HG02798 (cell line): Measurements from ENCODE around the gene TEX9.
"Not testable (repeated sequence)": the region's sequence is repeated elsewhere in the genome, so short reads cannot be mapped to it uniquely, and the experiment has no call there.

Experiments used
- ATAC-seq: cut with Tn5 transposase; IDR thresholded peaks from one replicate; pipeline ENCODE4 v1.9.1; 2021; ENCODE audit warnings: mild to moderate bottlenecking; ENCODE audit not compliant: unreplicated experiment, poor library complexity

TEX9 gene

GRCh38 chr15:56358604-56359003 lies 6.6 kb upstream of the TEX9 start:
- ATAC-seq, result no peak

- ATAC-seq, result no peak
Measured at GRCh38 chr15:56361987-56362386, 3.2 kb upstream of the TEX9 start.

DNA sequence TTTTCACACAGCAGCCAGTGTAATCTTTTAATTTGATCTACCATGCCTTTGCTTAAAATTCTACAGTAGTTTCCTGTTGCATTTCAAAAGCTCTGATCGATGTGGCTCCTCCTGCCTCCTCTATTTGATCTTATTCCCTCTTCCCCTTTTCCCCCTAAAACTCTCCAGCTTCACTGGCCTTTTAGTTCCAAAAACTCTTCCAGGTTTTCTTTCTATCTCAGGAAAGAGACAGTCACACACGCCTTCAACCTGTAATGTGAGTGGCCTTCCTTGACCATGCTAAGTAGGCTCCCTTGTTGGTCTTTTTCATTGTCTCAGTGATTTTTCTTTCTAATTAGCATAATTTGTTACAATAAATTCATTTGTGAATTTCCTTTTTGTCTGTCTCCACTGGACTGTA lies 985 bp downstream of the TEX9 start:
- no peak for ATAC-seq

DNA sequence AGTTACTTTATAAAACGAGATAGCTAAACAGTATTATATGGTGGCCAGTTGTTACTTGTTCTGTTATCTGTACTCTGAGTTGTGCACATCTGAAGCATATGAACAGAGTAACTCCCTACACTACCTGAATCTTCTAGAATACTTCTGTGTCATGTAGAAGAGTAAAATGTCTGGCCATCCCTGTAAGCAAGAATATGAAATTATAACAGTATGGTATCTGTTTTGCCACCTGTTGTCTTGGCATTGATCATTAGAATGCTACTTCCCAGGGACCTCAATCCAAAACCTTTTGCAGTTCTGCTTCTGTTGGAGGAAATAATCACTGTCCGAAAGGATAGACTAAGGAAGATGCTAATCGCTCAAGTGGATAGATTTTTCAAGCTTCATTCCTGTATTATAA lies 1.9 kb downstream of the TEX9 start:
- ATAC-seq, result no peak

DNA sequence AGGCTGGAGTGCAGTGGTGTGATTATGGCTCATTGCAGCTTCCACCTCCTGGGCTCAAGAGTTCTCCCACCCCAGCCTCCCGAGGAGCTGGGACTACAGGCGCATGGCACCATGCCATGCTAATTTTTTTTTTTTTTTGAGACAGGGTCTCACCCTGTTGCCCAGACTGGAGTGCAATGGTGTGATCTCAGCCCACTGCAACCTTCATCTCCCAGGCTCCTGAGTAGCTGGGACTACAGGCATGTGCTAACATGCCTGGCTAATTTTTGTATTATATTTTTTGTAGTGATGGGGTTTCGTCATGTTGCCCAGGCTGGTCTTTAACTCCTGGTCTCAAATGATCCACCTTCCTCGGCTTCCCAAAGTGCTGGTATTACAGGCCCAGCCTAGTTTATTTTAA lies 4.0 kb downstream of the TEX9 start:
- ATAC-seq, result no peak

GRCh38 chr15:56371495-56372147 lies 6.4 kb downstream of the TEX9 start:
- ATAC-seq, result peak; percentile 90

DNA sequence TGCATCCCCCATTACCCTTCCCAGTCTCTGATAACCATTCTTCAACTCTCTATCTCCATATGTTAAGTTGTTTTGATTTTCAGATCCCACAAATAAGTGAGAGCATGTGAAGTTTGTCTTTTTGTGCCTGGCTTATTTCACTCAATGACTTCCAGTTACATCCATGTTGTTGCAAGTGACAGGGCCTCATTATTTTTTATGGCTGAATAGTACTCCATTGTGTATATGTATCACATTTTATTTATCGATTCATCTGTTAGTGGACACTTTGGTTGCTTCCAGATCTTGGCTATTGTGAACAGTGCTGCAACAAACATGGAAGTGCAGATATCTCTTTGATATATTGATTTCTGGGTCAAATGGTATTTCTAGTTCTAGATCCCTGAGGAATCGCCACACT lies 9.5 kb downstream of the TEX9 start:
- not testable (repeated sequence) for ATAC-seq

- ATAC-seq, result not testable (repeated sequence)
Measured at GRCh38 chr15:56377822-56378221, 12.6 kb downstream of the TEX9 start.

DNA sequence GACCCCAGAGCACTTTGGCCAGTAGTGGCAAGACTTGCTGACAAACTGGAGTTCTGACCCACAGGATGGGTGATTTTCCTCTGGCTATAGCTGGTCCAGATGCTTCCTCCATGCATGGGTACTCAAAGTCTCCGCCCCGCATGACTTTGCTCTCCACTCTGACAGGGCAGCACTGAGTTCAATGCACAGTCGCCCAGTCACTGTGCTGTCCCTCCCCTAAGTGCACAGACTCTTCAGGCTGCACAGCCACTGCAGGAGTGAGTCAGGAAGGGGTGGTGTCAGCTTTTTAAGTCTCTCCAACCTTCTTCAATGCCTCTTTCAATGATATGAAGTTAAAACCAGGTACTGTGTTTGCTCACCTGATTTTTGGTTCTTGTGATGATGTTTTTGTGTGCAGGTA lies 17.8 kb downstream of the TEX9 start:
- no peak for ATAC-seq

GRCh38 chr15:56385908-56386307 lies 20.7 kb downstream of the TEX9 start:
- no peak for ATAC-seq

DNA sequence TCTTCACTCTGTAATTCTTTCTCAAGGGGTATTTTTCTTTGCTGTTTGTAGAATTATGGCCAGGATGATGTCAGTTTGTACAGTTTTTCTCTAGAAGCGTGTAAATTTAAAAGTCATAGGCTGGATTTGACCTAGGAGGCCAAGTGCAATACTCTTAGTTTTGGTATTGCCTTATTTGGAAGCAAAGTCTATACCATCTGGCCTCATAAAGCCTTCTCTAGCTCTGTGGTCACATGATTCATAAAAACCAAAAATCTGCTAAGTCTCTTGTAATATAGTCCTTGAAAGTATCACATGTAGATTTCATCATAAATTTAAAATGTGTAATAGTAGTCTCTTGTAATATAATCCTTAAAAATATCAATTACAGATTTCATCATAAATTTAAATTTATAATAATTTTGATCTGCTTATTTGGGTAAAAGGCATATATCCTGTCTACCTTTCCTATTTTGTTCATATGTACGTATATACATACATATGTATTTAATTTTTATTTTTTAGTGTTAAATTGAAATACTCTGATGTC lies 25.6 kb downstream of the TEX9 start:
- ATAC-seq, result no peak

DNA sequence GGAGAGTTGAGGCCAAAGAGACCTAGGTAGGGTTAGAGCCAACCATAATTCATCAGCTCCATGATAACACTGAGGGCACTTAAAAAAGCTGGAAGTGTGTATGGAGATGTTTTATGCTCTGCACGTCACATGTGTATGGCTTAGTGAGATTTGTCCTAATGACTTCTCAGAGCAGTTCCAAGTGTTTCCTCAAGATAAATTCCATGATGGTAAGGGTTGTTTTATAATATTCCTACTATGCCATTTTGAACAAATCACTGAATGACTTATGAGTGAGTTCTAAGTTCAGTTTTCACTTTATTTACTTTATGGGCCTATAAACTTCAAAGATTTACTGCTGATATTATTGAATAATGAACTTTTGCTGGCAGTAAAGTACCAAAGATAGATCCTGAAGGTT lies 28.1 kb downstream of the TEX9 start:
- no peak for ATAC-seq

DNA sequence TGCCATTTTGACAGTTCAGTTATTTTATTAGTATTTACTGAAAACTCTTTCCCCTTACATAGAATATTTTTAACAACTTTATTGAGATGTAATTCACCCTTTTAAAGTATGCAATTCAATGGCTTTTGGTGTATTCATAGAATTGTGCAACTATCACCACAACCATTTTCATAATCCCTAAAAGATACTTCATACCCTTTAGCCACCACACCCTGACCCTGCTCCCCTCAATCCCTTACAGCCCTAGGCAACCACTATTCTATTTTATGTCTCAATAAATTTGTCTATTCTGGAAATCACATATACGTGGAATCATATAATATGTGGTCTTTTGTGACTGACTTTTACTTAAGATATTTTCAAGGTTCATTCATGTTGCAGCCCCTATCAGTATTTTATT lies 29.7 kb downstream of the TEX9 start:
- no peak for ATAC-seq

DNA sequence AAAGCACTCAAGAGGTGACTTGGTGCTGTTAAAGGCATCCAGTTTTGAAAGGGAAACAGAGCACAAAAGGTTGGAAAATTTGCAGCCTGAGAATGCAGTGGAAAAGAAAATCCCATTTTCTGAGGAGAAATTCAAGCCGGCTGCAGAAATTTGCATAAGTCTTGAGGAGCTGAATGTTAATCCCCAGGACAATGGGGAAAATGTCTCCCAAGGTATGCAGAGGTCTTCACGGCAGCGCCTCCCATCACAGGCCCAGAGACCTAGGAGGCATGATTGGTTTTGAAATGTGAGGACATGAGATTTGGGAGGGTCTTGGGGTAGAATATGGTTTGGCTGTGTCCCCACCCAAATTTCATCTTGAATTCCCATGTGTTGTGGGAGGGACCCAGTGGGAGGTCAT lies 32.1 kb downstream of the TEX9 start:
- not testable (repeated sequence) for ATAC-seq

GRCh38 chr15:56399209-56399608 lies 34.0 kb downstream of the TEX9 start:
- not testable (repeated sequence) for ATAC-seq

DNA sequence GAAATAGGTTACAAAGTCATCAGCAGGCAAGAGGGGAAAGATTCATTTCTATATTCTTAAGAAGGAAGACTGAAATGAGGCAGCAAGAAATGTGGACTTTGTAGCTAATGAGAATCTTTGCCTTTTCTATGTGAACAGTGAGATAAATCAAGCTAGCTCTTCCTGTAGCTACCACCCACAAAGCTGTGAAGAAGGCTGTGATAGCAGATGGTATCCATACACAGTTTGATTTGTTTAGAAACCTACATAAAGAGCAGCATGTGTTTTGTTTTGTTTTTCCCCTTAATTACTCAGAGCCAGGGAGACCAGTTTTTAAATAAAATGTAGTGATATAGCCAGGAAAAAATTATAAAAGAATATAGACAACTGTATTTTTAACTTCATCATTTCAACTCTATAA lies 45.5 kb downstream of the TEX9 start:
- ATAC-seq, result no peak

- ATAC-seq, result no peak
Measured at GRCh38 chr15:56411122-56411749, 46.0 kb downstream of the TEX9 start.

DNA sequence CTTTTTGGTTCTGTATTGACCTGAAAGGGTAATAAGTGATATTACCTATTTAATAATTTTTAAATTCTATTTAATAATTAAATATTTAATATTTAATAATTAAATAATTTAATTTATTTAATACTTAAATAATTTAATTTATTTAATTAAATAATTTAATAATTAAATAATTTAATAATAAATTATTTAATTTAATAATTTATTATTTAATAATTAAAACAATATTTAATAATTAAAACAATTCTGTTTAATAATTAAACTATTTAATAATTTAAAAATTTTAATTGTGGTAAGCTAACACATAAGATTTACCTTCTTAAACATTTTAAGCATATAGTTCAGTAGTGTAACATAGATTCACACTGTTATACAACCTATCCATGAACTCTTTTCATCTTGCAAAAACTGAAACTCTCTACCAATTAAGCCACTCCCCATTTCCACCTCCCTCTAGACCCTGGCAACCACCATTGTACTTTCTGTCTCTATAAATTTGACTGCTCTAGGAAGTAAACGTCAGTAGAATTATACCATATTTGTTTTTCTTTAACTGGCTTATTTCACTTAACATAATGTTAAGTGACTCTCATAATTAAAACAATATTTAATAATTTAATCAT lies 48.0 kb downstream of the TEX9 start:
- not testable (repeated sequence) for ATAC-seq

- no peak for ATAC-seq
Measured at GRCh38 chr15:56425276-56425675, 60.0 kb downstream of the TEX9 start.

- ATAC-seq, result no peak
Measured at GRCh38 chr15:56425976-56426375, 60.8 kb downstream of the TEX9 start.

DNA sequence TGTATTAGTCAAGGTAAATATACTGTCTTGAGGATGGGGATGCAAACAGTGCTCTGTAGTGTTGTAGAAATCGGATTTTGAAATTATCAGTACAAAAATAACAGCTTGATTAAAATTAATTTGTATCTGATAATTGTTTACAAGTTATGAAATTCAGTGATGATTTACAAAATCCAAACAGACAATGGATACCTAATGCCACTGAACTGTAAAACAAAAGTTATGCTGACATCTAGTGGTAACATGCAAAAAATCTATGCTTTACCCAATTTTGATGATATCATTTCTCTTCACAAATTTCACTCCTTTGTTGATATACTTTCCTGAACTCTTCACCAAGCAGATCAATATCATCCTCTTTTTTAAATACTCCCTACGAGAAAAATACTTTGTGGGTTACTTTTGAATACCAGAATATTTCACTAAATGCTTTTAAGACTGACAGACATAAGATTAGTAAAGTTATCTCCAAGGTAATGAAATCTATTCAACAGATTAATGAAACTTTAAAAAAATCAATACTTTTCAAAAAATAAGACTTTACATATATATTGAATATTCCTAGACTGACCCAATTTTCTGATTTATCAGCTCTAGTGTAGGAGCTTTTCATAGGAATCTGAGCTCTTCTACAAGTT lies 63.7 kb downstream of the TEX9 start:
- peak; percentile 61 for ATAC-seq
